Epithelial cell of esophagus (primary cell): Measurements from ENCODE around the gene CCNA1.

Experiments
- DNase-seq: peaks from one replicate; pipeline ENCODE4 v3.0.0; 2010; ENCODE audit warnings: low read depth
- H3K4me3 ChIP-seq: 2 replicates; pipeline ENCODE4 v1.5.1; 2011; ENCODE audit warnings: mild to moderate bottlenecking, low read length, control low read depth
- TF ChIP-seq, protein P1 (sequence below): IDR thresholded peaks from 2 replicates; pipeline ENCODE4 v1.5.1; 2011; ENCODE audit warnings: low read depth, mild to moderate bottlenecking, low read length, control low read depth, inconsistent platforms; ENCODE audit not compliant: insufficient read depth; ENCODE audit errors: missing control alignments

Gene CCNA1

GRCh38 chr13:36476661-36477060 is 44.4 kb downstream of the CCNA1 start:
- no peak overlapping the region for H3K4me3 ChIP-seq
- DNase-seq, result no peak
- TF ChIP-seq, protein P1, sequence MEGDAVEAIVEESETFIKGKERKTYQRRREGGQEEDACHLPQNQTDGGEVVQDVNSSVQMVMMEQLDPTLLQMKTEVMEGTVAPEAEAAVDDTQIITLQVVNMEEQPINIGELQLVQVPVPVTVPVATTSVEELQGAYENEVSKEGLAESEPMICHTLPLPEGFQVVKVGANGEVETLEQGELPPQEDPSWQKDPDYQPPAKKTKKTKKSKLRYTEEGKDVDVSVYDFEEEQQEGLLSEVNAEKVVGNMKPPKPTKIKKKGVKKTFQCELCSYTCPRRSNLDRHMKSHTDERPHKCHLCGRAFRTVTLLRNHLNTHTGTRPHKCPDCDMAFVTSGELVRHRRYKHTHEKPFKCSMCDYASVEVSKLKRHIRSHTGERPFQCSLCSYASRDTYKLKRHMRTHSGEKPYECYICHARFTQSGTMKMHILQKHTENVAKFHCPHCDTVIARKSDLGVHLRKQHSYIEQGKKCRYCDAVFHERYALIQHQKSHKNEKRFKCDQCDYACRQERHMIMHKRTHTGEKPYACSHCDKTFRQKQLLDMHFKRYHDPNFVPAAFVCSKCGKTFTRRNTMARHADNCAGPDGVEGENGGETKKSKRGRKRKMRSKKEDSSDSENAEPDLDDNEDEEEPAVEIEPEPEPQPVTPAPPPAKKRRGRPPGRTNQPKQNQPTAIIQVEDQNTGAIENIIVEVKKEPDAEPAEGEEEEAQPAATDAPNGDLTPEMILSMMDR, result no peak

GRCh38 chr13:36480726-36481427 is 48.6 kb downstream of the CCNA1 start:
- H3K4me3 ChIP-seq, result no peak overlapping the region
- TF ChIP-seq, protein P1, result no peak
- DNase-seq, result no peak

DNA sequence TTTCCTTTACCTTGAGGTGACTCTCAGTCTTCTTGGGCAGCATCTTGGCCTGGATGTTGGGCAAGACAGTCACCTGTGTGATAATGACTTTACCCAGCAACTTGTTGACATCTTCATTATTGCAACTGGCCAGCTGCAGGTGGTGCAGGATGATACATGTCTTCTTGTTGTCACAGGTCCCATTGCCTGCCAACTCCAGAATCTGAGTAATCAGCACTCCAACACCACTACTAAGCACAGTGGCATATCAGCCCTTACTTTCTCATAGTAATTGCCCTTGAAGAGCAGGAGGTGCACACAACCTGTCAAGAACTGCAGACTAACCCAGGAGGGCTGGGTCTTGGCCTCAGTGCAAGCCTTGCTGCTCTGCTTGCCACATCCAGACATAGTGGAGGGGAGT is 57.8 kb downstream of the CCNA1 start:
- TF ChIP-seq, protein P1, result no peak
- no peak overlapping the region for H3K4me3 ChIP-seq
- DNase-seq, result peak; percentile 58
